Glutamatergic neuron (in vitro differentiated cells): Measurements from ENCODE around the gene PPP2R5C. TPM values are rescaled to one million over a fixed set of nuclear protein-coding genes. Genes with fewer than 3 reads are reported as not detected.

ENCODE experiments used
- DNase-seq: peaks from one replicate; pipeline ENCODE4 v3.0.0; 2022
- H3K27ac Mint-ChIP-seq: one replicate; pipeline ENCODE4 v1.8.0; 2020; ENCODE audit warnings: mild to moderate bottlenecking, mixed read lengths, inconsistent platforms; ENCODE audit not compliant: unreplicated experiment
- H3K27me3 Mint-ChIP-seq: one replicate; pipeline ENCODE4 v1.8.0; 2020; ENCODE audit warnings: mild to moderate bottlenecking, moderate library complexity, mixed read lengths, inconsistent platforms; ENCODE audit not compliant: unreplicated experiment
- H3K36me3 Mint-ChIP-seq: one replicate; pipeline ENCODE4 v1.8.0; 2020; ENCODE audit warnings: mild to moderate bottlenecking, mixed read lengths, inconsistent platforms; ENCODE audit not compliant: unreplicated experiment
- H3K4me1 Mint-ChIP-seq: one replicate; pipeline ENCODE4 v1.8.0; 2020; ENCODE audit warnings: mild to moderate bottlenecking, low read depth, mixed read lengths, inconsistent platforms; ENCODE audit not compliant: unreplicated experiment
- H3K4me3 Mint-ChIP-seq: one replicate; pipeline ENCODE4 v1.8.0; 2020; ENCODE audit warnings: mild to moderate bottlenecking, mixed read lengths, inconsistent platforms; ENCODE audit not compliant: unreplicated experiment
- H3K9me3 Mint-ChIP-seq: one replicate; pipeline ENCODE4 v1.8.0; 2020; ENCODE audit warnings: mild to moderate bottlenecking, moderate library complexity, mixed read lengths, inconsistent platforms; ENCODE audit not compliant: unreplicated experiment
- total RNA-seq: library from RNA; stranded (reverse); fragmentation: NEBNext Ultra II Directional; extraction: Animal tissue kit (Norgen Biotek cat#: 25700); gene quantifications from one replicate; pipeline ENCODE4 v1.2.1, GENCODE V29; 2021; ENCODE audit not compliant: unreplicated experiment
- TF ChIP-seq, protein P1 (sequence below): fragments of 200-600 bp; sonication (generic); IDR thresholded peaks from one replicate; pipeline ENCODE4 v1.5.0; 2021; ENCODE audit not compliant: partially characterized antibody, unreplicated experiment

PPP2R5C gene
- total RNA-seq, 1 donor from 2014 or later: 116 TPM

DNA sequence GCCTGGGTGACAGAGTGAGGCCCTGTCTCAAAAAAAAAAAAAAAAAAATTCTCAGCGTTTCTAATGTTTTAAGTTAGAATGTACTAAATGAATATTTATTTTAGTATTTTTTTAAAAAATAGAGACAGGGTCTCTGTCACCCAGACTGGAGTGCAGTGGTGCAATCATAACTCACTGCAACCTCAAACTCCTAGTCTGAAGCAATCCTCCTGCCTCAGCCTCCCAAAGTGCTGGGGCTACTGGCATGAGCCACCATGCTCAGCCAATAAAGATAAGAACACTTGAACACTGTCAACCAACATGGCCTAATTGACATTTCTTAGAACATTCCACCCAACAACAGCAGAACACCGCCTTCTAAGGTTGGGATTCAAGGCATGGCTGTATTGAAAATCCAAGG lies 197.8 kb downstream of the PPP2R5C start:
- H3K4me3 Mint-ChIP-seq: no peak overlapping the region
- no peaks in the 10 kb centered on the region for H3K36me3 Mint-ChIP-seq
- DNase-seq: no peak
- H3K9me3 Mint-ChIP-seq: peaks cover 5% of the 10 kb centered on the region
- no peak overlapping the region for H3K27ac Mint-ChIP-seq
- TF ChIP-seq, protein P1, sequence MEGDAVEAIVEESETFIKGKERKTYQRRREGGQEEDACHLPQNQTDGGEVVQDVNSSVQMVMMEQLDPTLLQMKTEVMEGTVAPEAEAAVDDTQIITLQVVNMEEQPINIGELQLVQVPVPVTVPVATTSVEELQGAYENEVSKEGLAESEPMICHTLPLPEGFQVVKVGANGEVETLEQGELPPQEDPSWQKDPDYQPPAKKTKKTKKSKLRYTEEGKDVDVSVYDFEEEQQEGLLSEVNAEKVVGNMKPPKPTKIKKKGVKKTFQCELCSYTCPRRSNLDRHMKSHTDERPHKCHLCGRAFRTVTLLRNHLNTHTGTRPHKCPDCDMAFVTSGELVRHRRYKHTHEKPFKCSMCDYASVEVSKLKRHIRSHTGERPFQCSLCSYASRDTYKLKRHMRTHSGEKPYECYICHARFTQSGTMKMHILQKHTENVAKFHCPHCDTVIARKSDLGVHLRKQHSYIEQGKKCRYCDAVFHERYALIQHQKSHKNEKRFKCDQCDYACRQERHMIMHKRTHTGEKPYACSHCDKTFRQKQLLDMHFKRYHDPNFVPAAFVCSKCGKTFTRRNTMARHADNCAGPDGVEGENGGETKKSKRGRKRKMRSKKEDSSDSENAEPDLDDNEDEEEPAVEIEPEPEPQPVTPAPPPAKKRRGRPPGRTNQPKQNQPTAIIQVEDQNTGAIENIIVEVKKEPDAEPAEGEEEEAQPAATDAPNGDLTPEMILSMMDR: no peak
- peaks cover 20% of the 10 kb centered on the region for H3K27me3 Mint-ChIP-seq
- peaks cover 25% of the 10 kb centered on the region for H3K4me1 Mint-ChIP-seq

- no peak overlapping the region for H3K27ac Mint-ChIP-seq
- H3K27me3 Mint-ChIP-seq: peaks cover 20% of the 10 kb centered on the region
- peak overlapping the region; percentile 6 for H3K4me3 Mint-ChIP-seq
- no peak for DNase-seq
- peaks cover 25% of the 10 kb centered on the region for H3K4me1 Mint-ChIP-seq
- no peaks in the 10 kb centered on the region for H3K36me3 Mint-ChIP-seq
- H3K9me3 Mint-ChIP-seq: peaks cover 5% of the 10 kb centered on the region
- TF ChIP-seq, protein P1: peak; percentile 25
These were observed 198.7 kb downstream of the PPP2R5C start for GRCh38 chr14:101960225-101960624.

DNA sequence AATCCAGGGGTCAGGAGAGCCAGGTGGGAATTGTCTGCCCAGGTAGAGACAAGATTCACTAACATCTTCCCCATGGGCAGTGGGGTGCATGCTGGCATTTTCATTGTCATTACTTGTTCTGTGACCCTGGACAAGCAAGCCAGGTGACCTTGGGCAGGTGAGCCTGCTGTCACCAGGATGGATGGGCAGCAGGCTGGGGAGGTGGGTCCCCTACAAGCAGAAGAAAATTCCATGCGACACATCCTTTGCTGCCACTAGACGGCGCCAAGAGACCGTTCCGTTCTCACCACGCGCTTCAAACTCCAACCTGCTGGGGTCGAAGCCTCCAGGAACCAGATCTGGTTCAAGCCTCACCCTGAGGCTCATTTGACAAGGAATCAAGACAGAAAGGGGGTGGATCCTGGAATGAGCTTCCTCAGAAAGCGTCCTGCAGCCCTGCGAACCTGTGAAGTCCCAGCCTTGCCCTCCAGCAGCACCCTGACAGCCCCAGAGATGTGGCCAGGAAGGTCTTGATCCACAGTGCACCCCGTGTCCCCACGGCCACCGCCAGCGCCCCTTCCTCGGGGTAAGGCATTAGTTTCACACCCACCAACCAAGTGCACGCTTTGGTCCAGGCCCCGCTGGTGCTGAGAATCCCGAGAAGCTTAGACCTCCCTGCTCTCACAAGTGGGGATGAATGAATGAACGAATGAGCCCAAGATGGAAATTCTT lies 199.7 kb downstream of the PPP2R5C start:
- peaks cover 12% of the 10 kb centered on the region for H3K9me3 Mint-ChIP-seq
- peak; percentile 83 for DNase-seq
- peaks cover 23% of the 10 kb centered on the region for H3K4me1 Mint-ChIP-seq
- no peak overlapping the region for H3K27ac Mint-ChIP-seq
- no peaks in the 10 kb centered on the region for H3K36me3 Mint-ChIP-seq
- TF ChIP-seq, protein P1: peak; percentile 80
- H3K4me3 Mint-ChIP-seq: peak overlapping the region; percentile 57
- H3K27me3 Mint-ChIP-seq: peaks cover 23% of the 10 kb centered on the region

- Mint-ChIP-seq H3K9me3 (peaks cover 12% of the 10 kb centered on the region), H3K4me3 (no peak overlapping the region), H3K36me3 (no peaks in the 10 kb centered on the region), H3K4me1 (peaks cover 17% of the 10 kb centered on the region), H3K27me3 (peaks cover 23% of the 10 kb centered on the region), H3K27ac (no peak overlapping the region)
- TF ChIP-seq, protein P1: no peak
- no peak for DNase-seq
These were observed 200.4 kb downstream of the PPP2R5C start for GRCh38 chr14:101961746-101962502.

- TF ChIP-seq, protein P1: no peak
- Mint-ChIP-seq H3K4me3 (peak overlapping the region; percentile 75), H3K9me3 (peaks cover 12% of the 10 kb centered on the region), H3K27ac (peak overlapping the region; percentile 90), H3K36me3 (no peaks in the 10 kb centered on the region), H3K4me1 (peaks cover 17% of the 10 kb centered on the region), H3K27me3 (peaks cover 23% of the 10 kb centered on the region)
- peak; percentile 65 for DNase-seq
These were observed 201.0 kb downstream of the PPP2R5C start for GRCh38 chr14:101962503-101962874.
